Prostate gland (tissue), 2 donors: ENCODE results near the gene DLG2.

ENCODE experiments used
- CTCF ChIP-seq, 4 experiments: fragments of 200-600 bp in 2 of 4; fragments of 450-650 bp in 2 of 4; sonication (generic) in 2 of 4; IDR thresholded peaks; 1 replicate in 3 of 4; 2 replicates in 1 of 4; pipeline ENCODE4 v1.5.1; 2016 to 2019; ENCODE audit warnings: antibody characterized with exemption in 4 of 4, mild to moderate bottlenecking in 2 of 4, moderate library complexity in 2 of 4
- POLR2A ChIP-seq: fragments of 450-650 bp; IDR thresholded peaks from one replicate; pipeline ENCODE4 v1.6.1; 2016; ENCODE audit warnings: antibody characterized with exemption, mild to moderate bottlenecking
- POLR2AphosphoS5 ChIP-seq: sonication (generic); formaldehyde crosslinking; IDR thresholded peaks from one replicate; pipeline ENCODE4 v1.6.1; 2017; ENCODE audit warnings: antibody characterized with exemption

- TF ChIP-seq CTCF (IDR thresholded peaks at IDR 0.05) (no peak), POLR2A (no peak), POLR2AphosphoS5 (no peak)
Observed at GRCh38 chr11:83645561-83645960, 1981.6 kb downstream of the DLG2 start.
